Activated CD4-positive, alpha-beta T cell treated with anti-CD3 and anti-CD28 coated beads, Interleukin-2, amount 10 ng/mL, durations not matched to agents 24 days and 14 days (primary cell): ENCODE measurements around the gene FITM2. TPM values are rescaled to one million over a fixed set of nuclear protein-coding genes. Genes with fewer than 3 reads are reported as not detected.
"Not testable (repeated sequence)": the region's sequence is repeated elsewhere in the genome, so short reads cannot be mapped to it uniquely, and the experiment has no call there.

Experiments used
- DNase-seq: peaks from one replicate; pipeline ENCODE4 v3.0.0; 2022
- H3K27ac Mint-ChIP-seq: one replicate; pipeline ENCODE4 v1.8.0; 2022; ENCODE audit warnings: mild to moderate bottlenecking, mixed read lengths
- H3K27me3 Mint-ChIP-seq: one replicate; pipeline ENCODE4 v1.8.0; 2022; ENCODE audit warnings: mixed read lengths
- H3K36me3 Mint-ChIP-seq: one replicate; pipeline ENCODE4 v1.8.0; 2022; ENCODE audit warnings: low read depth, mild to moderate bottlenecking, mixed read lengths
- H3K4me1 Mint-ChIP-seq: one replicate; pipeline ENCODE4 v1.8.0; 2021; ENCODE audit warnings: mixed read lengths
- H3K4me3 Mint-ChIP-seq: one replicate; pipeline ENCODE4 v1.8.0; 2022; ENCODE audit warnings: mild to moderate bottlenecking, moderate library complexity, mixed read lengths
- H3K9me3 Mint-ChIP-seq: one replicate; pipeline ENCODE4 v1.8.0; 2021; ENCODE audit warnings: mixed read lengths
- intact Hi-C: fragments of 100-400 bp; cut with micrococcal nuclease; formaldehyde crosslinking; loops from one replicate; pipeline ENCODE4 v1.15.1; 2023
- total RNA-seq: library from RNA; stranded (reverse); gene quantifications from 2 replicates; pipeline ENCODE4 v1.2.3, GENCODE V29; 2022

Gene FITM2
- total RNA-seq, 1 donor from 2014 or later = 2.0 TPM

DNA sequence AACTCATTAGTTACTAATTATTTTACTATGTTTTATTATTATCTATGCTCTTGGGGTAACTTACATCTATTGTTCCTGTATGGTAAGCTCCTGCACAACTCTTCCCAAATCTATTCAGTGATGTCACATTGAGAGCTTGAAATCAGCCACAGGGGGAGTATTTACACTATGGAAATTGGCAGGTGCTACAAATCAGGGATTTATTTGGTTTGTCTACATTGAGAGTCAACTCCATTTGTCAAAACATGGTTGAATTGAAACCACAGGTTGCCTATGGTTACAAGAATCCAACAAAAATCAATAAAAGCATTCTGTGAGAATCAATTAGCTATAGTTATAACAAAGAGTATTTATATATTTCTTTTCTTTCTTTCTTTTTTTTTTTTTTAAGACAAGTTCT lies 3.9 kb upstream of the FITM2 start:
- Mint-ChIP-seq H3K27ac (no peak overlapping the region), H3K4me3 (no peak overlapping the region), H3K9me3 (no peaks in the 10 kb centered on the region), H3K27me3 (peaks cover 7% of the 10 kb centered on the region), H3K4me1 (peaks cover 11% of the 10 kb centered on the region), H3K36me3 (peaks cover 4% of the 10 kb centered on the region)
- intact Hi-C loops = loop anchor here (5.0 kb wide), 1 partner anchor 198 kb away; no protein-coding TSS in a partner anchor
- DNase-seq = no peak

DNA sequence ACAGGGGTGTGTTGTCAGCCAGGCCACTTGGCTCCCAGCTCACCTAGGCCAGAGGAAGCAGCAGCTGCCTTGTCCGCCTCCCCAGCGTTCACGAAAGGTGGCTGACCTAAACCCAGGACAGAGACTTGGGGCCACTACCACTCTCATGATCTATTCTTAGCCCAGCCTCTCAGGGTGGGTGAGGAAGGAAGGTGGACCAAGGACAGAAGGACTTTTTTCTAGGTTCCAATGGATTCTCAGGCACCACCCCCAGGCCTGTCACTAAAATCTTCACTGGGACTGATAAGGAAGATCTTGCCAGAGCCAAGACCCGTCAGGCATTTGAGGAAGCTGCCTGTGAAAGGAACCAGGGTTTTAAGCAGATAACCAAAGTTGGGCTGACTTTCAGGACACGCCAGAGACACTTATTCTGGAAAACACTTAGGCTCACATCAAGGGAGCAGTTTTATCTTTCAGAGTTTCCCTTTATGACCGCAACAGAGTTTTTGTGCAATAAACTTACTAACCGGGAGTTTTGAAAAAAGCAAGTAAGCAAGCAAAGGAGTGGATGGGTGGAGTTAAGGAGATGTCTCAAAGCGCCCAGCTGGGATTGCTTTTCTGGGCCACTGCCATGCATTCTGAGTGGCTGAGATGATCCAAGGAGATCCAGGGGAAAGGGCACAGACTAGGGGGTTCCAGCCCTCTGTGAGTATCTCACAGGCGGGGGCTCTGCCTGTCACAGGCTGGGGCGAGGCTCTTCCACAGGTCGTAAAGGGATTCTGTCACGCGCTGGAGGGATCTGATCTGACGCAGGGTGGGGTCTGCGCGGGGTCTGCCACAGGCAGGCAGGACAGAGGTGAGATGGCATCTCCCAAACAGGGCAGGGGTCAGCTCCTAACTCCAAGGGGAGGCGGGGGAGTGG lies 989 bp downstream of the FITM2 start:
- Mint-ChIP-seq H3K27me3 (peaks cover 3% of the 10 kb centered on the region), H3K9me3 (no peaks in the 10 kb centered on the region), H3K4me3 (peak overlapping the region; percentile 92), H3K36me3 (peaks cover 8% of the 10 kb centered on the region), H3K4me1 (peaks cover 16% of the 10 kb centered on the region), H3K27ac (peak overlapping the region; percentile 92)
- peak; percentile 66 for DNase-seq
- intact Hi-C loops = loop anchor here (5.0 kb wide), 1 partner anchor 193 kb away; no protein-coding TSS in a partner anchor

- H3K36me3 Mint-ChIP-seq = peaks cover 8% of the 10 kb centered on the region
- H3K4me3 Mint-ChIP-seq = no peak overlapping the region
- H3K9me3 Mint-ChIP-seq = no peaks in the 10 kb centered on the region
- H3K27me3 Mint-ChIP-seq = peaks cover 3% of the 10 kb centered on the region
- DNase-seq = no peak
- H3K4me1 Mint-ChIP-seq = peaks cover 16% of the 10 kb centered on the region
- H3K27ac Mint-ChIP-seq = no peak overlapping the region
- intact Hi-C loops = no loop called here
Observed at GRCh38 chr20:44306927-44307326, 4.1 kb downstream of the FITM2 start.

GRCh38 chr20:44304383-44304782 lies 6.6 kb downstream of the FITM2 start:
- Mint-ChIP-seq H3K27ac (no peak overlapping the region), H3K4me1 (peaks cover under 1% of the 10 kb centered on the region), H3K9me3 (no peaks in the 10 kb centered on the region), H3K27me3 (no peaks in the 10 kb centered on the region), H3K4me3 (no peak overlapping the region), H3K36me3 (peaks cover 4% of the 10 kb centered on the region)
- intact Hi-C loops = no loop called here
- no peak for DNase-seq

GRCh38 chr20:44302736-44303135 lies 8.3 kb downstream of the FITM2 start:
- Mint-ChIP-seq H3K27me3 (no peaks in the 10 kb centered on the region), H3K4me1 (no peaks in the 10 kb centered on the region), H3K36me3 (peaks cover 4% of the 10 kb centered on the region), H3K4me3 (no peak overlapping the region), H3K27ac (no peak overlapping the region), H3K9me3 (no peaks in the 10 kb centered on the region)
- intact Hi-C loops = no loop called here
- DNase-seq = no peak

DNA sequence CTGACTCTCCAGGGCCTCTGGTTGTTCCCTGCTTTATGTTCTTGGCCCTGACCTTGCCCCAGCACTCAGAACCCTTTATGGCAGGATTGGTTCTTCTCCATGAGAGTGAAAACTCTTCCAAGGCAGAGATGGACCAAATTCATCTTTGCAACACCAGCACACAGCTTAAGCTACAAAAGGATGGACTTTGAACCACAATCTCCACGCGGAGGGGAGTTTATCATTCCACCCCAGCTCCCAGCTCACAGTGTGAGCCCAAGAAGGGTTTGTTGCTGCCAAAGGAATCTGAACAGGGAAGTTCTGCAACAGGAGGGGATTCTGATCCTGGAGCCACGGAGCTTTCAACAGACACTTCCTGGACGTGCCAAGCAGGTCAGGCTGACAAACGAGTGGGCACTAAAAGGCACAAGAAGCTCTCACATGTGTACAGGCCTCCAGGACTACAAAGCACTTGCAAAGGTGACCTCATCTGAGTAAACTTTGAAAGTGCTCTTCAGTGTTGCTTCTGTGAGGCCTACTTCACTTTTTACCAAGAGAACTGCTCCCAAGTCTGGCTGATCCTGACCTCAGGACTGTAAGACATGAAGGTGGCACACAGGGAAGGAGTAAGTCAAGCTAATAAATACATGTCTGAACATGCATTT lies 8.9 kb downstream of the FITM2 start:
- no peaks in the 10 kb centered on the region for H3K27me3 Mint-ChIP-seq
- H3K36me3 Mint-ChIP-seq = peaks cover 4% of the 10 kb centered on the region
- no peaks in the 10 kb centered on the region for H3K9me3 Mint-ChIP-seq
- no peak for DNase-seq
- intact Hi-C loops = no loop called here
- peak overlapping the region; percentile 32 for H3K27ac Mint-ChIP-seq
- H3K4me1 Mint-ChIP-seq = no peaks in the 10 kb centered on the region
- no peak overlapping the region for H3K4me3 Mint-ChIP-seq

DNA sequence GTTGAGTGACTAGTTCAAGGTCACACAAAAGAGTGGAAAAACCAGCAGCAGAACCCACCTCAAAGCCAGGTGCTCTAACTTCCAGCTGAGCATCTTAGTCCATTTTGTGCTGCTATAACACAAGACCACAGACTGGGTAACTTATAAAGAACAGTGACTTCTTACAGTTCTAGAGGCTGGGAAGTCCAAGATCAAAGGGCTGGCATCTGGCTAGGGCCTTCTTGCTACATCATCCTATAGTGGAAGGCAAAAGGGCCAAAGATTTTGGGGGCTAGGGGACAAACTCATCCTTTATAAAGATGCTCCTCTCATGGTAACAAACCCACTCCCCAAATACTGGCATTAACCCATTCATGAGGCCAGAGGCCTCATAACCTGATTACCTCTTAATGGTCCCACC lies 9.7 kb downstream of the FITM2 start:
- no peaks in the 10 kb centered on the region for H3K9me3 Mint-ChIP-seq
- no peaks in the 10 kb centered on the region for H3K27me3 Mint-ChIP-seq
- H3K4me1 Mint-ChIP-seq = no peaks in the 10 kb centered on the region
- no peak overlapping the region for H3K27ac Mint-ChIP-seq
- no peak for DNase-seq
- intact Hi-C loops = no loop called here
- no peaks in the 10 kb centered on the region for H3K36me3 Mint-ChIP-seq
- H3K4me3 Mint-ChIP-seq = no peak overlapping the region

GRCh38 chr20:44299011-44299535 lies 11.9 kb downstream of the FITM2 start:
- DNase-seq, H3K4me3 Mint-ChIP-seq, H3K9me3 Mint-ChIP-seq, H3K27ac Mint-ChIP-seq, intact Hi-C loops, H3K4me1 Mint-ChIP-seq, H3K36me3 Mint-ChIP-seq, H3K27me3 Mint-ChIP-seq: not testable (repeated sequence)

GRCh38 chr20:44297721-44298120 lies 13.3 kb downstream of the FITM2 start:
- Mint-ChIP-seq H3K27me3 (no peaks in the 10 kb centered on the region), H3K4me3 (no peak overlapping the region), H3K27ac (no peak overlapping the region), H3K4me1 (no peaks in the 10 kb centered on the region), H3K9me3 (no peaks in the 10 kb centered on the region), H3K36me3 (no peaks in the 10 kb centered on the region)
- DNase-seq = no peak
- intact Hi-C loops = no loop called here

- no peak for DNase-seq
- Mint-ChIP-seq H3K4me3 (no peak overlapping the region), H3K27me3 (no peaks in the 10 kb centered on the region), H3K27ac (no peak overlapping the region), H3K9me3 (no peaks in the 10 kb centered on the region), H3K4me1 (no peaks in the 10 kb centered on the region), H3K36me3 (no peaks in the 10 kb centered on the region)
- intact Hi-C loops = no loop called here
Observed at GRCh38 chr20:44296011-44296410, 15.0 kb downstream of the FITM2 start.

- H3K36me3 Mint-ChIP-seq = no peaks in the 10 kb centered on the region
- no peaks in the 10 kb centered on the region for H3K9me3 Mint-ChIP-seq
- H3K27me3 Mint-ChIP-seq = peaks cover 3% of the 10 kb centered on the region
- H3K4me1 Mint-ChIP-seq = no peaks in the 10 kb centered on the region
- no peak for DNase-seq
- intact Hi-C loops = no loop called here
- no peak overlapping the region for H3K27ac Mint-ChIP-seq
- H3K4me3 Mint-ChIP-seq = no peak overlapping the region
Observed at GRCh38 chr20:44291754-44292153, 19.2 kb downstream of the FITM2 start.

DNA sequence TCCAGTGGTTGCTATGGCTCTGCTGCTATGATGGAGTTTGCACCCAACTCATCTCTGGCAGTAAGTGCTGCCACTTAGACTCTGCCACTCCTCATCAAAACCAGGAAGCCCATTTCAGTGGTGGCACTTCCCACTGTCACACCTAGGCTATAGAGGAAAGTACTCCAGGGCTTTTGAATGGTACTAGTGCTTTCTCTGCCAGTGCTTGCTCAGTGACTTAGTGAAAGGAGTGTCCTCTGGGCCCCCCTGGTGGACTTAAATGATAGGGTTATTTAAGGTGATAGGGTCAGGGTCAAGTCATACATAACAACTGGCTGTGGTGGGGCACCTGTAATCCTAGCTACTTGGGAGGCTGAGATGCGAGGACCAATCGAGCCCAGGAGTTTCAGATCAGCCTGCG lies 22.8 kb downstream of the FITM2 start:
- Mint-ChIP-seq H3K36me3 (no peaks in the 10 kb centered on the region), H3K4me3 (no peak overlapping the region), H3K4me1 (no peaks in the 10 kb centered on the region), H3K9me3 (no peaks in the 10 kb centered on the region), H3K27me3 (peaks cover 6% of the 10 kb centered on the region), H3K27ac (no peak overlapping the region)
- intact Hi-C loops = no loop called here
- no peak for DNase-seq

DNA sequence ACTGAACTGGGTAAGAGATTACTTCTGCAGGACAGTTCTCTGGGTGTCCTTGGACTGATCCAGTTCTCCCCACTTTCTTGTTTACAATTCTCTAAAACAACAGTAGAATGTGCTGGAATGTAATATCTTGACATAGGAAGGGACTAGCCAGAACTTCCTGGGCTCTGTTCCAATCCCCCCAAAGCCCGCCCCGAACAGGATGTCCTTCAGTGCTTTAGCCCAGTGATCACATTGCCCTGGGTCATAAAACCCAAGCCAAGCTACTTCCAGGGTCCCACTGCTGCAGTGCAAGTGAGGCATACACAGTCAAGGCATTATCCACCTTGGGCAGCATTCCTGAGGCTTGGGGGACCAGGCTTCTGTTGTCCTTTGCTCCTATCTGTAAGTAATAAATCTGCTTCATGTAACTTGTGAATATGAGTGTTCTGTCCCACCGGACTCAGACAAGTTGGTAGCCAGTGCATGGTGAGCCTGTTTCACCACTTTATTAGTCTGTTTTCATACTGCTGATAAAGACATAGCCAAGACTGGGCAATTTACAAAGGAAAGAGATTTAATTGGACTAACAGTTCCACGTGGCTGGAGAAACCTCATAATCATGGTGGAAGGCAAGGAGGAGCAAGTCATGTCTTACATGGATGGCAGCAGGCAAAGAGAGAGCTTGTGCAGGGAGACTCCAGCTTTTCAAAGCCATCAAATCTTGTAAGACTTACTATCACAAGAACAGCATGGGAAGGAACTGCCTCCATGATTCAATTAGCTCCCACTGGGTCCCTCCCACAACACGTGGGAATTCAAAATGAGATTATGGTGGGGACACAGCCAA lies 23.5 kb downstream of the FITM2 start:
- Mint-ChIP-seq H3K4me1 (no peaks in the 10 kb centered on the region), H3K36me3 (no peaks in the 10 kb centered on the region), H3K27me3 (peaks cover 6% of the 10 kb centered on the region), H3K9me3 (no peaks in the 10 kb centered on the region), H3K4me3 (no peak overlapping the region), H3K27ac (no peak overlapping the region)
- no peak for DNase-seq
- intact Hi-C loops = no loop called here
